OCI-LY1 (cell line): ENCODE measurements around the gene MBD5.

ENCODE experiments used
- H2AFZ ChIP-seq: fragments of 200-600 bp; sonication (generic), shearing (Covaris generic); 2 replicates; pipeline ENCODE4 v1.6.0; 2014; ENCODE audit warnings: antibody characterized with exemption, mild to moderate bottlenecking, low read length
- H3F3A ChIP-seq: fragments of 200-600 bp; sonication (generic), shearing (Covaris generic); 2 replicates; pipeline ENCODE4 v1.6.0; 2014; ENCODE audit warnings: mild to moderate bottlenecking, antibody characterized with exemption, low read length, moderate library complexity; ENCODE audit not compliant: insufficient read depth
- H3K27ac ChIP-seq: fragments of 200-600 bp; sonication (generic); 2 replicates; pipeline ENCODE4 v1.5.1; 2014; ENCODE audit warnings: low read length, mixed run types, mild to moderate bottlenecking, low read depth; ENCODE audit not compliant: poor library complexity, severe bottlenecking
- H3K27me3 ChIP-seq: fragments of 200-600 bp; sonication (generic); 2 replicates; pipeline ENCODE4 v1.6.0; 2014; ENCODE audit warnings: antibody characterized with exemption, mild to moderate bottlenecking, low read length, moderate library complexity; ENCODE audit not compliant: insufficient read depth
- H3K36me3 ChIP-seq: fragments of 200-600 bp; sonication (generic); 2 replicates; pipeline ENCODE4 v1.6.1; 2014; ENCODE audit warnings: mild to moderate bottlenecking, antibody characterized with exemption, low read length, moderate library complexity, mixed read lengths; ENCODE audit not compliant: insufficient read depth
- H3K4me1 ChIP-seq: fragments of 200-600 bp; sonication (generic); 2 replicates; pipeline ENCODE4 v1.5.1; 2014; ENCODE audit warnings: mild to moderate bottlenecking, low read length, moderate library complexity; ENCODE audit not compliant: insufficient read depth, severe bottlenecking
- H3K4me2 ChIP-seq: fragments of 200-600 bp; sonication (generic), shearing (Covaris generic); 2 replicates; pipeline ENCODE4 v1.6.1; 2014; ENCODE audit warnings: low read length
- H3K4me3 ChIP-seq: fragments of 200-600 bp; sonication (generic); 2 replicates; pipeline ENCODE4 v1.5.1; 2014; ENCODE audit warnings: low read length, low read depth, mild to moderate bottlenecking, mixed read lengths; ENCODE audit not compliant: poor library complexity, severe bottlenecking
- H3K79me2 ChIP-seq: fragments of 200-600 bp; shearing (Covaris generic); 2 replicates; pipeline ENCODE4 v1.6.1; 2016; ENCODE audit warnings: mixed run types, low read length, mixed read lengths; ENCODE audit not compliant: insufficient read depth
- H3K9ac ChIP-seq: fragments of 200-600 bp; sonication (generic), shearing (Covaris generic); 2 replicates; pipeline ENCODE4 v1.6.1; 2014; ENCODE audit warnings: mild to moderate bottlenecking, low read length, mixed read lengths
- H3K9me2 ChIP-seq: fragments of 200-600 bp; sonication (generic), shearing (Covaris generic); 2 replicates; pipeline ENCODE4 v1.6.1; 2014; ENCODE audit warnings: low read depth, mild to moderate bottlenecking, low read length, mixed read lengths
- H3K9me3 ChIP-seq: fragments of 200-600 bp; shearing (Covaris generic); 2 replicates; pipeline ENCODE4 v1.6.1; 2014; ENCODE audit warnings: low read length, mixed read lengths
- H4K20me1 ChIP-seq: fragments of 200-600 bp; sonication (generic), shearing (Covaris generic); 2 replicates; pipeline ENCODE4 v1.6.0; 2016; ENCODE audit warnings: mild to moderate bottlenecking, low read length; ENCODE audit not compliant: insufficient read depth
- CTCF ChIP-seq: fragments of 200-600 bp; sonication (generic), shearing (Covaris generic); IDR thresholded peaks from 2 replicates; pipeline ENCODE4 v1.5.1; 2017; ENCODE audit warnings: mild to moderate bottlenecking, antibody characterized with exemption, low read length, moderate library complexity, mixed read lengths
- EZH2 ChIP-seq: fragments of 200-600 bp; sonication (generic), shearing (Covaris generic); IDR thresholded peaks from 2 replicates; pipeline ENCODE4 v1.8.0; 2017; ENCODE audit warnings: borderline replicate concordance, mixed run types, mild to moderate bottlenecking, antibody characterized with exemption, low read length, moderate library complexity, mixed read lengths

MBD5 gene

GRCh38 chr2:148391324-148391723, 370.4 kb downstream of the MBD5 start:
- Histone ChIP-seq H2AFZ (no peak overlapping the region), H3K9me3 (no peaks in the 10 kb centered on the region), H3K4me2 (no peak overlapping the region), H3K4me3 (no peak overlapping the region), H3K9ac (no peak overlapping the region), H3K27ac (no peak overlapping the region), H4K20me1 (no peaks in the 10 kb centered on the region), H3K27me3 (no peaks in the 10 kb centered on the region), H3F3A (no peaks in the 10 kb centered on the region), H3K36me3 (no peaks in the 10 kb centered on the region), H3K4me1 (no peaks in the 10 kb centered on the region), H3K79me2 (no peaks in the 10 kb centered on the region), H3K9me2 (no peaks in the 10 kb centered on the region)
- TF ChIP-seq EZH2 (no peak), CTCF (no peak)

DNA sequence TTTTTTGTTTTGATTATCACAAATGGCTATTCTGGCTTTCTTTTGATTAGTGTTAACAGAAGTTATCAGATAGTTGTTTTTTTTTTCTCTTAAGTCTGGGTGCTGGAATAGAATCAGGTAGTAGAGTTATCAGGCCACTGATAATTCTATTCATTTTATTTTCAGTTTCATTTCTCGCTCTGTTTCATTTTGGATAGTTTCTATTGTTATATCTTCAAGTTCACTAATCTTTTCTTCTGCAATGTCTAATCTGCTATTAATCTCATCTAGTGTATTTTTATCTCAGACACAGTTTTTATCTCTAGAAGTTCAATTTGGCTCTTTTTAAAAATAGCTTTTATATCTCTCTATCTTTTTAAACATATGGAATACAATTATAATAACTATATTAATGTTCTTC, 381.9 kb downstream of the MBD5 start:
- Histone ChIP-seq H3K27me3 (no peaks in the 10 kb centered on the region), H3K27ac (no peak overlapping the region), H3K9ac (no peak overlapping the region), H3K4me1 (no peaks in the 10 kb centered on the region), H2AFZ (no peak overlapping the region), H3F3A (no peaks in the 10 kb centered on the region), H3K4me2 (no peak overlapping the region), H3K9me3 (no peaks in the 10 kb centered on the region), H3K9me2 (no peaks in the 10 kb centered on the region), H4K20me1 (no peaks in the 10 kb centered on the region), H3K4me3 (no peak overlapping the region), H3K36me3 (no peaks in the 10 kb centered on the region), H3K79me2 (no peaks in the 10 kb centered on the region)
- no peak for TF ChIP-seq CTCF
- TF ChIP-seq EZH2, result no peak

DNA sequence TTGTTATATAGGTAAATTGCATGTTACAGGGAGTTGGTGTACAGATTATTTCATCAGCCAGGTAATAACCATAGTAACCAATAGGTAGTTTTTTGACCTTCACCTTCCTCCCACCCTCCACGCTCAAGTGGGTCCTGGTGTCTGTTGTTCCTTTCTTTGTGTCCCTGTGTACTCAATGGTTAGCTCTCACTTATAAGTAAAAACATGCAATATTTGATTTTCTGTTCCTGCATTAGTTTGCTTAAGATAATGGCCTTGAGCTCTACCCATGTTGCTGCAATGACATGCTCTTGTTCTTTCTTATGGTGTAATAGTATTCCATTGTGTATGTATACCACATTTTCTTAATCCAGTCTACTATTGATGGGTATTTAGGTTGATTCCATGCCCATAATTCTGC, 390.0 kb downstream of the MBD5 start:
- Histone ChIP-seq H3K4me3 (no peak overlapping the region), H2AFZ (no peak overlapping the region), H4K20me1 (no peaks in the 10 kb centered on the region), H3K36me3 (no peaks in the 10 kb centered on the region), H3K27me3 (no peaks in the 10 kb centered on the region), H3K9me3 (0 out of 2 replicates have a peak, but pooled peaks cover 4% of the 10 kb centered on the region), H3K4me1 (no peaks in the 10 kb centered on the region), H3K27ac (no peak overlapping the region), H3K79me2 (no peaks in the 10 kb centered on the region), H3K9me2 (no peaks in the 10 kb centered on the region), H3K9ac (no peak overlapping the region), H3F3A (no peaks in the 10 kb centered on the region), H3K4me2 (no peak overlapping the region)
- no peak for TF ChIP-seq EZH2
- no peak for TF ChIP-seq CTCF
